Uterus (tissue), 4 donors: Measurements from ENCODE around the gene NKRF. TPM values are rescaled to one million over a fixed set of nuclear protein-coding genes. Genes with fewer than 3 reads are reported as not detected.

Experiments
- DNase-seq, 2 donors: peaks; one replicate each; pipeline ENCODE4 v3.0.0-alpha.2; 2019 to 2020
- H3K27ac ChIP-seq, 2 donors: fragments of 200-600 bp; sonication (generic); 1 replicate in 1 of 2; 2 replicates in 1 of 2; pipeline ENCODE4 v1.5.1; 2016 to 2018
- H3K27me3 ChIP-seq, 2 donors: fragments of 200-600 bp; sonication (generic); one replicate each; pipeline ENCODE4 v1.5.1; 2018 to 2019; ENCODE audit warnings: control low read depth in 1 of 2
- H3K36me3 ChIP-seq, 2 donors: fragments of 200-600 bp; sonication (generic); one replicate each; pipeline ENCODE4 v1.5.1; 2019; ENCODE audit warnings: control low read depth in 1 of 2
- H3K4me1 ChIP-seq, 2 donors: fragments of 200-600 bp; sonication (generic); one replicate each; pipeline ENCODE4 v1.5.1; 2018 to 2019; ENCODE audit warnings: control low read depth in 1 of 2
- H3K4me3 ChIP-seq, 2 donors: fragments of 200-600 bp; sonication (generic); 1 replicate in 1 of 2; 2 replicates in 1 of 2; pipeline ENCODE4 v1.5.1; 2018 to 2019; ENCODE audit warnings: mild to moderate bottlenecking in 1 of 2
- H3K9me3 ChIP-seq, 2 donors: fragments of 200-600 bp; sonication (generic); one replicate each; pipeline ENCODE4 v1.5.1; 2019; ENCODE audit warnings: control low read depth in 1 of 2
- CTCF ChIP-seq, 4 experiments: fragments of 200-600 bp in 2 of 4; fragments of 450-650 bp in 2 of 4; sonication (generic) in 2 of 4; IDR thresholded peaks; one replicate each; pipeline ENCODE4 v1.5.1; 2016 to 2019; ENCODE audit warnings: antibody characterized with exemption in 4 of 4, mild to moderate bottlenecking in 2 of 4, moderate library complexity in 1 of 4
- POLR2A ChIP-seq, 2 donors: fragments of 450-650 bp; IDR thresholded peaks; one replicate each; pipeline ENCODE4 v1.6.1; 2016; ENCODE audit warnings: antibody characterized with exemption in 2 of 2, mild to moderate bottlenecking in 1 of 2, moderate library complexity in 1 of 2
- intact Hi-C: fragments of 100-400 bp; cut with DNase I; formaldehyde crosslinking; loops from one replicate; pipeline ENCODE4 v1.15.1; 2023; ENCODE audit warnings: low total_unique reads
- total RNA-seq, 4 donors: library from RNA; depleted of rRNA in 3 of 4; stranded (reverse); fragments of >200 nt in 3 of 4; gene quantifications; one replicate each; pipeline versions ENCODE4 v1.1.0 to v1.2.4, GENCODE V29; 2014 to 2023
- donor health status: DM: yes; HTN: yes; CAD: no.

NKRF gene
- total RNA-seq, 4 donors from 2014 or later, result 0.29 to 10.5 (median 6.0) TPM

GRCh38 chrX:119583431-119584059, 22.7 kb downstream of the NKRF start:
- Histone ChIP-seq H3K36me3 (no peaks in the 10 kb centered on the region), H3K4me3 (no peak overlapping the region), H3K27ac (no peak overlapping the region), H3K4me1 (no peaks in the 10 kb centered on the region), H3K9me3 (no peaks in the 10 kb centered on the region), H3K27me3 (no peaks in the 10 kb centered on the region)
- intact Hi-C loops, result no loop called here
- TF ChIP-seq CTCF (IDR thresholded peaks at IDR 0.05), result no peak
- no peak for TF ChIP-seq POLR2A (IDR thresholded peaks at IDR 0.05)
- no peak for DNase-seq

DNA sequence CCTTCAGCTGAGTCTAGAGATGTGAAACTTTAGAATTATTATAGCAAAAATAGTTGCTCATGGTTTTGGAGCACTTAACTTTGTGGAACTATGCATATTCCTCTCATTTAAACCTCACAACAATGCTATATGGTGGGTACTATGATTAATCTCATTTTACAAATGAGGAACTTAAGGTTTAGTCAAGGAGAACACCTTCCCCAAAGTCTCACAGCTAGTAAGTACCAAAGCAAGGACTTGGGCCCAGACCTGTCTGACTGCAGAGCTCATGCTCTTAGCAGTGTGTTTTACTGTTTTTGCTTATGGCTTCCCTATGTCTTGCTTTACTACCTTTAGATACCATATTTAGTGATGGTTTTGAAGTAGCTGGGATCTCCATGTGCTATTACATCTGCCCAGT, 26.8 kb downstream of the NKRF start:
- H3K27me3 ChIP-seq, result no peaks in the 10 kb centered on the region
- H3K36me3 ChIP-seq, result no peaks in the 10 kb centered on the region
- TF ChIP-seq POLR2A (IDR thresholded peaks at IDR 0.05) (no peak), CTCF (IDR thresholded peaks at IDR 0.05) (no peak)
- no peaks in the 10 kb centered on the region for H3K4me1 ChIP-seq
- H3K27ac ChIP-seq, result no peak overlapping the region
- no peak overlapping the region for H3K4me3 ChIP-seq
- no peak for DNase-seq
- H3K9me3 ChIP-seq, result no peaks in the 10 kb centered on the region
- intact Hi-C loops, result no loop called here

GRCh38 chrX:119574394-119575266, 31.6 kb downstream of the NKRF start, which contains the start of gene UBE2A:
Gene UBE2A (plus strand): TSS chrX:119574563. CDS start chrX:119574712, 149 bp downstream.
- intact Hi-C loops, result no loop called here

GRCh38 chrX:119573840-119574393, 32.3 kb downstream of the NKRF start:
- Histone ChIP-seq H3K27ac (peak overlapping the region; percentile 91 to 93), H3K4me1 (no peaks in the 10 kb centered on the region), H3K9me3 (no peaks in the 10 kb centered on the region), H3K4me3 (peak overlapping the region; percentile 43 to 55), H3K27me3 (no peaks in the 10 kb centered on the region), H3K36me3 (no peaks in the 10 kb centered on the region)
- TF ChIP-seq CTCF (IDR thresholded peaks at IDR 0.05) (no peak), POLR2A (IDR thresholded peaks at IDR 0.05) (no peak)
- peak; percentile 22 to 32 for DNase-seq
- intact Hi-C loops, result no loop called here

More at GRCh38 chrX:119574394-119575266, 31.6 kb downstream of the NKRF start, which contains the start of gene UBE2A:
- Histone ChIP-seq H3K4me1 (no peaks in the 10 kb centered on the region), H3K9me3 (no peaks in the 10 kb centered on the region), H3K36me3 (no peaks in the 10 kb centered on the region), H3K4me3 (peak within 1 kb of the TSS; percentile 43 to 55), H3K27ac (peak within 1 kb of the TSS; percentile 91 to 93), H3K27me3 (no peaks in the 10 kb centered on the region)
- peak; percentile 87 to 92 for DNase-seq
- TF ChIP-seq POLR2A (IDR thresholded peaks at IDR 0.05) (peak; percentile 75 to 78), CTCF (IDR thresholded peaks at IDR 0.05) (peak in 3 of 4 experiments; percentile 30 to 48 (median 37))
